Spleen (tissue), 7 donors: ENCODE data around the gene GARNL3.

ENCODE experiments used
- POLR2A ChIP-seq, 3 donors: fragments of 450-650 bp; IDR thresholded peaks; one replicate each; pipeline ENCODE4 v1.5.1; 2017; ENCODE audit warnings: antibody characterized with exemption in 3 of 3, mild to moderate bottlenecking in 1 of 3
- POLR2AphosphoS5 ChIP-seq, 3 donors: sonication (generic); formaldehyde crosslinking; IDR thresholded peaks; one replicate each; pipeline ENCODE4 v1.5.1; 2017; ENCODE audit warnings: antibody characterized with exemption in 3 of 3
- TF ChIP-seq, protein P1 (sequence below), 11 experiments: fragments of 200-600 bp in 7 of 11; fragments of 450-650 bp in 4 of 11; sonication (generic) in 4 of 11; IDR thresholded peaks in 8 of 11; conservative IDR thresholded peaks in 3 of 11; 1 replicate in 7 of 11; 2 replicates in 4 of 11; pipeline versions ENCODE4 v1.4.0 to v1.8.0; 2016 to 2021; ENCODE audit warnings: antibody characterized with exemption in 11 of 11, inconsistent platforms in 4 of 11, mild to moderate bottlenecking in 1 of 11
- donor health status: DM: no; HTN: no; CAD: no; lungs with moderate emphysema.
- donor health status: DM: no; HTN: no; CAD: no.
- donor health status: DM: no; HTN: no; CAD: no.

DNA sequence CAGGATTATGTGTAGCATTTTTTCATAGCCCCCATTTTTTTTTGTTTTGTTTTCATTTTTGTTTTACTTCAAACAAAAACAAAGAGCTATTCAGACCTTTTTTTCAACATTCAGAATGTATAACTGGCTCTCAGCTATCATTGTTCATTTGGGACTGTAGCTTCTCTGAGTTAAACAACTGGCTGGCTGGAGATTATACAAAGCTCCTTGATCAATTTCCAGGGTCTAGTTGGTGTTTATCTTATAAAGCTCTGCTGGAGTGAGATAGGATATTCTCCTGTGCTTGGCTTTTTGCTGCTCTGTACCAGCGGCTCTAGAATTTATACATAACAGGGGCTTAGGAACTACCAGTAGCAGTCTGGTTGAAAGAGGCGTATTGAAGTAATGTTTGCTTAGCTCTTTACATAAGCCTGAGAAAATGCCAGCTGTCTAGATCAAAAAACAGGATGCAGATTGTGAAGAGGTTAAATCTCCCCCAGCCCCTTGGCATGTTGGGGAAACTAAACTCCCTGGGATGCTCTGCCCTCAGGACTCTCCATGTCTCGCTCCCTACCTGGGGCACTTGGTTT is 15.2 kb downstream of the GARNL3 start:
- TF ChIP-seq, protein P1, sequence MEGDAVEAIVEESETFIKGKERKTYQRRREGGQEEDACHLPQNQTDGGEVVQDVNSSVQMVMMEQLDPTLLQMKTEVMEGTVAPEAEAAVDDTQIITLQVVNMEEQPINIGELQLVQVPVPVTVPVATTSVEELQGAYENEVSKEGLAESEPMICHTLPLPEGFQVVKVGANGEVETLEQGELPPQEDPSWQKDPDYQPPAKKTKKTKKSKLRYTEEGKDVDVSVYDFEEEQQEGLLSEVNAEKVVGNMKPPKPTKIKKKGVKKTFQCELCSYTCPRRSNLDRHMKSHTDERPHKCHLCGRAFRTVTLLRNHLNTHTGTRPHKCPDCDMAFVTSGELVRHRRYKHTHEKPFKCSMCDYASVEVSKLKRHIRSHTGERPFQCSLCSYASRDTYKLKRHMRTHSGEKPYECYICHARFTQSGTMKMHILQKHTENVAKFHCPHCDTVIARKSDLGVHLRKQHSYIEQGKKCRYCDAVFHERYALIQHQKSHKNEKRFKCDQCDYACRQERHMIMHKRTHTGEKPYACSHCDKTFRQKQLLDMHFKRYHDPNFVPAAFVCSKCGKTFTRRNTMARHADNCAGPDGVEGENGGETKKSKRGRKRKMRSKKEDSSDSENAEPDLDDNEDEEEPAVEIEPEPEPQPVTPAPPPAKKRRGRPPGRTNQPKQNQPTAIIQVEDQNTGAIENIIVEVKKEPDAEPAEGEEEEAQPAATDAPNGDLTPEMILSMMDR (IDR thresholded peaks at IDR 0.05 in 8 of 11, conservative IDR thresholded peaks at IDR 0.05 in 3 of 11) = no peak
- TF ChIP-seq POLR2AphosphoS5 (IDR thresholded peaks at IDR 0.05) (no peak), POLR2A (IDR thresholded peaks at IDR 0.05) (no peak)
